Spinal cord (tissue), 10 donors: Measurements from ENCODE around the gene PRKCH. TPM values are rescaled to one million over a fixed set of nuclear protein-coding genes. Genes with fewer than 3 reads are reported as not detected.

ENCODE experiments used
- DNase-seq, 6 donors: peaks; one replicate each; pipeline versions ENCODE4 v3.0.0 to v3.0.0-alpha.2; 2013 to 2015; ENCODE audit warnings: low spot score in 6 of 6, low read depth in 4 of 6
- H3K27ac ChIP-seq: one replicate; pipeline ENCODE4 v1.5.1; 2013; ENCODE audit warnings: low read depth, low read length, control low read depth
- H3K27me3 ChIP-seq: one replicate; pipeline ENCODE4 v1.6.1; 2013; ENCODE audit warnings: low read length; ENCODE audit not compliant: control insufficient read depth, insufficient read depth
- H3K36me3 ChIP-seq: one replicate; pipeline ENCODE4 v1.6.1; 2013; ENCODE audit warnings: low read length; ENCODE audit not compliant: control insufficient read depth, insufficient read depth
- H3K4me1 ChIP-seq: one replicate; pipeline ENCODE4 v1.6.1; 2013; ENCODE audit warnings: low read length; ENCODE audit not compliant: control insufficient read depth, insufficient read depth
- H3K4me3 ChIP-seq: one replicate; pipeline ENCODE4 v1.5.1; 2013; ENCODE audit warnings: low read depth, low read length, control low read depth
- H3K9me3 ChIP-seq: one replicate; pipeline ENCODE4 v1.6.1; 2013; ENCODE audit warnings: low read length; ENCODE audit not compliant: control insufficient read depth, insufficient read depth
- WGBS: methylation state at CpG from one replicate; pipeline ENCODE4 v1.1.5; 2013; ENCODE audit warnings: missing lambda C conversion rate; ENCODE audit not compliant: insufficient coverage; 5-methylcytosine and 5-hydroxymethylcytosine counted together
- polyA plus RNA-seq, 2 donors: library from polyadenylated mRNA; unstranded; fragments of 120-200 nt; gene quantifications; one replicate each; pipeline ENCODE4 v1.2.1, GENCODE V29; 2013; ENCODE audit not compliant: insufficient read length in 2 of 2
- total RNA-seq, 2 donors: library from RNA; depleted of rRNA in 1 of 2; stranded (reverse); fragments of 120-200 nt in 1 of 2; fragments of >200 nt in 1 of 2; gene quantifications; one replicate each; pipeline versions ENCODE4 v1.2.3 to v1.2.4, GENCODE V29; 2013 to 2014
- donor health status: healthy.

Gene PRKCH
- total and polyA plus RNA-seq, 4 donors = 9.6 to 30.7 (median 15.5) TPM

DNA sequence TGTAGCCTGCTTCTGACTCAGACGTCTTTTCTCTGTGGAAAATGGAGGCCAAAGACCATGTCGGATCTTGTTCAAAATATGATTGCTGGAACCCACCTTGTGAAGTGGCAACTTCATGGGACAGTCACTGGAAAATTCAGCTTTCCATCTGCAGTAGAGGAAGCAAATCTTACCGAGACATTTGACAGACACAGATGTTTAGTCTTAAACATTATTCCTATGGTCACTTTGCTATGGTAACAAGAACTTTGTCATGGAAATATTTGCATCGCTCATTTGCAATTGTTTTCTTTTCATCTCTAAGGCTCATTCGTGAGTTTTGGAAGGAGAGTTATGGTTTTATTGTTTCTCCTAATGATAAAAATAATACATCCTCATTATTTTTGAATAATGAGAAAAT lies 275.6 kb downstream of the PRKCH start:
- WGBS = 71% methylated on average over 1 of the region's 5 CpGs
- Histone ChIP-seq H3K4me3 (no peak overlapping the region), H3K27me3 (no peaks in the 10 kb centered on the region), H3K4me1 (no peaks in the 10 kb centered on the region), H3K36me3 (no peaks in the 10 kb centered on the region), H3K27ac (no peak overlapping the region), H3K9me3 (no peaks in the 10 kb centered on the region)
- no peak for DNase-seq

DNA sequence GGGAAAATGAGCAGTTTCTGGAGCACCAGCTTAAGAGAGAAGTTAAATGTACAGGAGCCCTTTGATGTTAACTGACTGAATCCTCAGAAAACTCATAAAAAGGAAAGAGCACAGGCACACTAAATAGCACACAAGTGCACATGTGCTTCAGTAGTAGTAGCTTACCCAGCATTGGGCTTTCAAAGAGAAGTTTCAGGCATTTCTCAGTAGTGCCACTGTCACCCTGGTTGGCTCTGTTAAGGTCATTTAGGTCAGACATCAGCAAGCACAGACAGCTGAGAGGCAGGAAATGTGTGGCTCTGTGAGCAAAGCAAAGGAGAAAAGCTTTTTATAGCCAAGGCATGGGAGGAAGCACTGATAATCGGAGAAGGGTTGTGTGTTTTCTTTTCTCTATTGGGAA lies 277.6 kb downstream of the PRKCH start:
- Histone ChIP-seq H3K27ac (no peak overlapping the region), H3K36me3 (no peaks in the 10 kb centered on the region), H3K4me3 (no peak overlapping the region), H3K9me3 (no peaks in the 10 kb centered on the region), H3K4me1 (peaks cover 3% of the 10 kb centered on the region), H3K27me3 (no peaks in the 10 kb centered on the region)
- no CpG with 5 or more reads among the region's 1 CpG for WGBS
- DNase-seq = no peak

DNA sequence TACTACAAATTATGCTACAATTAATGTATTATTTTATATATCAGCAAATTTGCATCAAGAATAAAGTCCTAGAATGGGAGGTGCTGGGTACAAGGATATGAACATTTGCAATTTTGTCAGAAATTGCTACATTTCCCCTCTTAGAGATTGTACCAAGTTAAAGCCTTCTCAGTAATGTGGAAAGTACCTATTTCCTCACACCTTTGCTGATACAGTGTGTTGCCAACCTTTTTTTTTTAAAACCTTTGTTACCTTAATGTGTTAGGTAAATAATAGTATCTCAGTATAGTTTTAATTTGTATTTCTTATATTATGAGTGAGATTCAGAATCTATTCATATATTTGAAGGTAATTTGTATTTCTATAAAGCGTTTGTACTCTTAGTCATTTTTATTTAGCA lies 278.6 kb downstream of the PRKCH start:
- WGBS = no CpG with 5 or more reads among the region's 1 CpG
- Histone ChIP-seq H3K27ac (no peak overlapping the region), H3K9me3 (no peaks in the 10 kb centered on the region), H3K4me1 (peaks cover 3% of the 10 kb centered on the region), H3K27me3 (no peaks in the 10 kb centered on the region), H3K36me3 (no peaks in the 10 kb centered on the region), H3K4me3 (no peak overlapping the region)
- DNase-seq = no peak

Other genes with a start within 250 kb of the PRKCH start
- 10 to 100 TPM in 1 of 2 donors, 1 to 10 TPM in 1; 7.6 to 11.8 TPM for gene TMEM30B, start 40.2 kb upstream of the PRKCH start, total RNA-seq
- gene TMEM30B, start 40.2 kb upstream of the PRKCH start, polyA plus RNA-seq = 1 to 10 TPM in 1 of 2 donors, under 1 TPM in 1; 0.14 to 2.9 TPM